Body of pancreas (tissue), 4 donors: ENCODE measurements around the gene SLC8A2. TPM values are rescaled to one million over a fixed set of nuclear protein-coding genes. Genes with fewer than 3 reads are reported as not detected.

Experiments
- ATAC-seq: fragments of 150-250 bp; one replicate; pipeline ENCODE4 v1.9.1; 2016
- DNase-seq, 4 donors: peaks; one replicate each; pipeline ENCODE4 v3.0.0-alpha.2; 2019
- H3K27ac ChIP-seq, 4 donors: fragments of 200-600 bp; sonication (generic); 1 replicate in 3 of 4; 2 replicates in 1 of 4; pipeline versions ENCODE4 v1.5.1 to v1.6.1; 2016 to 2019; ENCODE audit warnings: mild to moderate bottlenecking in 1 of 4, mixed read lengths in 1 of 4, moderate library complexity in 1 of 4
- H3K27me3 ChIP-seq, 2 donors: fragments of 200-600 bp; sonication (generic); one replicate each; pipeline ENCODE4 v1.6.0; 2016; ENCODE audit warnings: mild to moderate bottlenecking in 1 of 2
- H3K36me3 ChIP-seq, 2 donors: fragments of 200-600 bp; sonication (generic); replicated peaks in 1 of 2; 2 replicates each; pipeline ENCODE4 v1.5.1; 2016; ENCODE audit warnings: low read depth in 2 of 2; ENCODE audit not compliant: insufficient read depth in 1 of 2
- H3K4me1 ChIP-seq: fragments of 200-600 bp; sonication (generic); one replicate; pipeline ENCODE4 v1.6.0; 2016
- H3K4me3 ChIP-seq, 2 donors: fragments of 200-600 bp; sonication (generic); 1 replicate in 1 of 2; 2 replicates in 1 of 2; pipeline ENCODE4 v1.5.1; 2016 to 2019
- H3K9me3 ChIP-seq, 3 donors: fragments of 200-600 bp; sonication (generic); 1 replicate in 2 of 3; 2 replicates in 1 of 3; pipeline ENCODE4 v1.5.1; 2016
- CTCF ChIP-seq, 7 experiments: fragments of 450-650 bp in 4 of 7; fragments of 200-600 bp in 3 of 7; sonication (generic) in 3 of 7; IDR thresholded peaks; one replicate each; pipeline ENCODE4 v1.5.1; 2016 to 2019; ENCODE audit warnings: antibody characterized with exemption in 7 of 7
- POLR2A ChIP-seq, 3 donors: fragments of 450-650 bp; IDR thresholded peaks; one replicate each; pipeline ENCODE4 v1.6.1; 2016; ENCODE audit warnings: antibody characterized with exemption in 3 of 3, mild to moderate bottlenecking in 2 of 3
- WGBS, 2 donors: methylation state at CpG; one replicate each; pipeline ENCODE4 v1.1.5; 2017; 5-methylcytosine and 5-hydroxymethylcytosine counted together
- intact Hi-C: fragments of 100-400 bp; cut with DNase I; formaldehyde crosslinking; loops from one replicate; pipeline ENCODE4 v1.15.1; 2023
- total RNA-seq, 2 donors: library from RNA; depleted of rRNA; stranded (reverse); fragments of >200 nt; gene quantifications; one replicate each; pipeline ENCODE4 v1.1.0, GENCODE V29; 2016

Gene SLC8A2
- total RNA-seq, 2 donors from 2014 or later, result 8.0 to 31.6 TPM

GRCh38 chr19:47444388-47444821, 27.3 kb downstream of the SLC8A2 start:
- Histone ChIP-seq H3K4me3 (no peak overlapping the region), H3K27ac (no peak overlapping the region), H3K9me3 (no peaks in the 10 kb centered on the region), H3K4me1 (peaks cover 18% of the 10 kb centered on the region), H3K27me3 (peaks cover 0 to 3% of the 10 kb centered on the region in 2 donors), H3K36me3 (no peaks in the 10 kb centered on the region)
- TF ChIP-seq CTCF (IDR thresholded peaks at IDR 0.05) (no peak), POLR2A (IDR thresholded peaks at IDR 0.05) (no peak)
- ATAC-seq (no peak), DNase-seq (no peak)
- 33 to 52% methylated on average over 1 to 22 of the region's 22 CpGs for WGBS, 2 donors
- intact Hi-C loops, result no loop called here

- H3K4me3 ChIP-seq, result no peak overlapping the region
- no peak for DNase-seq
- WGBS, 2 donors, result 72 to 82% methylated on average over 12 of the region's 12 CpGs
- no peaks in the 10 kb centered on the region for H3K9me3 ChIP-seq
- H3K27me3 ChIP-seq, result peaks cover 0 to 3% of the 10 kb centered on the region in 2 donors
- no peak for ATAC-seq
- intact Hi-C loops, result no loop called here
- no peak overlapping the region for H3K27ac ChIP-seq
- TF ChIP-seq CTCF (IDR thresholded peaks at IDR 0.05) (no peak), POLR2A (IDR thresholded peaks at IDR 0.05) (no peak)
- no peaks in the 10 kb centered on the region for H3K36me3 ChIP-seq
- peaks cover 18% of the 10 kb centered on the region for H3K4me1 ChIP-seq
Observed at GRCh38 chr19:47443331-47443730, 28.4 kb downstream of the SLC8A2 start.

- Histone ChIP-seq H3K9me3 (no peaks in the 10 kb centered on the region), H3K36me3 (no peaks in the 10 kb centered on the region), H3K4me1 (no peaks in the 10 kb centered on the region), H3K4me3 (no peak overlapping the region), H3K27ac (no peak overlapping the region), H3K27me3 (no peaks in the 10 kb centered on the region)
- DNase-seq (peak in 2 of 4 donors; percentile 34 to 42), ATAC-seq (no peak)
- intact Hi-C loops, result loop anchor here (5.0 kb wide), 2 partner anchors 78 to 263 kb away; partner anchors contain the start of gene NAPA
- TF ChIP-seq CTCF (IDR thresholded peaks at IDR 0.05) (no peak), POLR2A (IDR thresholded peaks at IDR 0.05) (no peak)
- 21 to 35% methylated on average over 4 to 5 of the region's 5 CpGs for WGBS, 2 donors
Observed at GRCh38 chr19:47438793-47439220, 32.9 kb downstream of the SLC8A2 start.

GRCh38 chr19:47437500-47437899, 34.2 kb downstream of the SLC8A2 start:
- H3K27me3 ChIP-seq, result no peaks in the 10 kb centered on the region
- TF ChIP-seq POLR2A (IDR thresholded peaks at IDR 0.05) (no peak), CTCF (IDR thresholded peaks at IDR 0.05) (no peak)
- ATAC-seq, result no peak
- H3K4me1 ChIP-seq, result no peaks in the 10 kb centered on the region
- intact Hi-C loops, result loop anchor here (5.0 kb wide), 2 partner anchors 80 to 265 kb away; partner anchors contain the start of gene NAPA
- no peak for DNase-seq
- H3K27ac ChIP-seq, result no peak overlapping the region
- no peaks in the 10 kb centered on the region for H3K9me3 ChIP-seq
- 45 to 46% methylated on average over 12 of the region's 12 CpGs for WGBS, 2 donors
- H3K36me3 ChIP-seq, result no peaks in the 10 kb centered on the region
- H3K4me3 ChIP-seq, result no peak overlapping the region
